GM12892 (cell line): ENCODE measurements around the gene VTI1B.
"Not testable (repeated sequence)": the region's sequence is repeated elsewhere in the genome, so short reads cannot be mapped to it uniquely, and the experiment has no call there.

Experiments
- DNase-seq: peaks from one replicate; pipeline ENCODE4 v3.0.0; 2011; ENCODE audit not compliant: insufficient read length
- FAIRE-seq: peaks from 2 replicates; lab custom pipeline; 2011; peaks lifted over from hg19 to GRCh38; lab: Jason Lieb, UNC
- POLR2A ChIP-seq: IDR thresholded peaks from 2 replicates; pipeline ENCODE4 v1.6.1; 2011; ENCODE audit warnings: low read depth, low read length, control low read depth
- POLR2AphosphoS5 ChIP-seq: IDR thresholded peaks from 2 replicates; pipeline ENCODE4 v1.6.1; 2011; ENCODE audit warnings: low read depth, low read length, control low read depth
- TAF1 ChIP-seq: IDR thresholded peaks from 2 replicates; pipeline ENCODE4 v1.6.1; 2011; ENCODE audit warnings: low read depth, mild to moderate bottlenecking, control low read depth, low read length, borderline replicate concordance

Gene VTI1B

GRCh38 chr14:67638642-67639041 is 35.8 kb downstream of the VTI1B start:
- FAIRE-seq (no peak), DNase-seq (no peak)
- no peak for TF ChIP-seq TAF1
- TF ChIP-seq POLR2A = no peak
- TF ChIP-seq POLR2AphosphoS5 = no peak

- FAIRE-seq = peak; percentile 38
- no peak for DNase-seq
- no peak for TF ChIP-seq TAF1
- TF ChIP-seq POLR2AphosphoS5 = no peak
- TF ChIP-seq POLR2A = no peak
These were observed 38.0 kb downstream of the VTI1B start for GRCh38 chr14:67636361-67636919.

- TF ChIP-seq POLR2A = no peak
- TF ChIP-seq POLR2AphosphoS5 = no peak
- no peak for TF ChIP-seq TAF1
- FAIRE-seq (no peak), DNase-seq (no peak)
These were observed 40.8 kb downstream of the VTI1B start for GRCh38 chr14:67633451-67634147.

- TF ChIP-seq POLR2AphosphoS5 = no peak
- TF ChIP-seq TAF1 = no peak
- no peak for TF ChIP-seq POLR2A
- DNase-seq (no peak), FAIRE-seq (no peak)
These were observed 43.5 kb downstream of the VTI1B start for GRCh38 chr14:67630938-67631337.

- TF ChIP-seq POLR2A (no peak), POLR2AphosphoS5 (no peak), TAF1 (no peak)
- FAIRE-seq (no peak), DNase-seq (no peak)
These were observed 44.2 kb downstream of the VTI1B start for GRCh38 chr14:67630186-67630585.

GRCh38 chr14:67627519-67627918 is 46.9 kb downstream of the VTI1B start:
- no peak for DNase-seq
- TF ChIP-seq POLR2A (no peak), TAF1 (no peak), POLR2AphosphoS5 (no peak)
- FAIRE-seq = no peak

- DNase-seq, FAIRE-seq: not testable (repeated sequence)
These were observed 48.3 kb downstream of the VTI1B start for GRCh38 chr14:67626131-67626530.

GRCh38 chr14:67623114-67623513 is 51.3 kb downstream of the VTI1B start:
- FAIRE-seq = no peak
- no peak for DNase-seq
- TF ChIP-seq POLR2AphosphoS5 = no peak
- no peak for TF ChIP-seq POLR2A
- TF ChIP-seq TAF1 = no peak

GRCh38 chr14:67622675-67623074 is 51.8 kb downstream of the VTI1B start:
- DNase-seq = no peak
- FAIRE-seq = no peak
- no peak for TF ChIP-seq POLR2A
- TF ChIP-seq POLR2AphosphoS5 = no peak
- no peak for TF ChIP-seq TAF1

- DNase-seq (no peak), FAIRE-seq (no peak)
- TF ChIP-seq TAF1 (no peak), POLR2AphosphoS5 (no peak), POLR2A (no peak)
These were observed 54.1 kb downstream of the VTI1B start for GRCh38 chr14:67620217-67620785.

GRCh38 chr14:67619446-67620216 is 54.8 kb downstream of the VTI1B start, which contains the start of gene ARG2:
Gene ARG2, plus strand, starts transcription at chr14:67619920. Its CDS starts 58 bp downstream, at chr14:67619978.
- DNase-seq (peak; percentile 86), FAIRE-seq (peak; percentile 97)
- TF ChIP-seq POLR2A = 0 out of 2 replicates have a peak, but pooled peaks have one; percentile 26
- TF ChIP-seq POLR2AphosphoS5 = no peak
- TF ChIP-seq TAF1 = no peak
